ENCODE measurements around the gene GEN1. TPM values are rescaled to one million over a fixed set of nuclear protein-coding genes. Genes with fewer than 3 reads are reported as not detected.

Gene GEN1
- total and polyA plus RNA-seq, 2 of the 4 experiments (the other 2 are of a cell fraction), result 7.9 to 8.3 TPM

DNA sequence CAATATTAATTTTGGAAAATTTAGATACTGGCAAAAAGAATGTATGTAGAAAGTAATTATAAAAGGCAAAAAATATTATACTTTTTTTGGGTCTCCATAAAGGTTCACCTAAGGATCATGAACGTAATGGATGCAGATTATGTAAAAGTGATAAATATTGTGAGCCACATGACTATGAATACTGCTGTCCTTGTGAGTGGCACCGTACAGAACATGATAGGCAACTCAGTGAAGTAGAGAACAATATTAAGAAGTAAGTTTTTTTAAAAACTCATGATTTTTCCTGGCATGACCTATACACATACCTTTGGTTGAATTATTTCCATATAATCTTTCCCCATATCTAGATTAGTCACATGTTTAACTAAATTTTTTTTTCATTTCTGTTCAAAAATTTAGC is 18.6 kb downstream of the GEN1 start:
- Histone ChIP-seq H3K23ac (ENCODE audit: low read depth, low read length) (no peak overlapping the region), H3K36me3 (ENCODE audit: control insufficient read depth, insufficient read depth, low read length) (peaks cover 6% of the 10 kb centered on the region; the same call in 1 of the 2 replicates), H4K20me1 (ENCODE audit: insufficient read depth, low read length) (no peaks in the 10 kb centered on the region), H3K9ac (ENCODE audit: low read depth, low read length) (no peak overlapping the region), H3K27ac (ENCODE audit: insufficient read depth, low read length) (no peak overlapping the region), H4K8ac (ENCODE audit: low read depth in 2 of 2, low read length in 2 of 2) (no peak overlapping the region), H3K27me3 (ENCODE audit: control insufficient read depth, insufficient read depth, low read length) (no peaks in the 10 kb centered on the region), H3K9me3 (ENCODE audit: control insufficient read depth, insufficient read depth, low read length) (no peaks in the 10 kb centered on the region), H2BK5ac (ENCODE audit: low read depth, low read length, poor library complexity, severe bottlenecking) (no peak overlapping the region), H4K5ac (ENCODE audit: low read depth, low read length) (no peak overlapping the region), H3K4me1 (ENCODE audit: control insufficient read depth, insufficient read depth, low read length) (no peaks in the 10 kb centered on the region), H2BK120ac (ENCODE audit: low read depth, low read length) (no peak overlapping the region), H2BK20ac (ENCODE audit: low read depth, low read length) (no peak overlapping the region), H2AK9ac (replicated peaks; ENCODE audit: low read depth, low read length, poor library complexity) (no peak overlapping the region), H3K14ac (replicated peaks; ENCODE audit: low read depth, low read length) (no peak overlapping the region), H2AFZ (replicated peaks; ENCODE audit: low read length, poor library complexity) (no peak overlapping the region), H4K91ac (ENCODE audit: insufficient read depth, low read depth, low read length) (no peak overlapping the region), H3K9me1 (ENCODE audit: insufficient read depth, low read length) (no peaks in the 10 kb centered on the region; the same call in 1 of the 2 replicates), H3K4me2 (ENCODE audit: low read depth, low read length) (no peak overlapping the region), H3K56ac (ENCODE audit: extremely low read depth, insufficient read depth, low read length) (no peak overlapping the region), H3K18ac (ENCODE audit: low read depth, low read length) (no peak overlapping the region), H2BK15ac (ENCODE audit: low read depth, low read length) (no peak overlapping the region), H3K79me1 (ENCODE audit: low read depth in 1 of 2, low read length in 2 of 2) (no peaks in the 10 kb centered on the region), H3K4me3 (ENCODE audit: insufficient read depth, low read depth, low read length) (no peak overlapping the region), H3K4ac (ENCODE audit: low read depth, low read length) (no peak overlapping the region), H2AK5ac (ENCODE audit: low read depth, low read length) (no peak overlapping the region)
- no CpG with 5 or more reads among the region's 2 CpGs for WGBS, 2 experiments (ENCODE audit: extremely low coverage in 2 of 2, insufficient read length in 1 of 2)
- intact Hi-C loops (cut with micrococcal nuclease) (no loop called here), in situ Hi-C loops (cut with MboI; ENCODE audit: low sequenced_read_pairs) (no loop called here), dilution Hi-C loops (cut with HindIII; ENCODE audit: low sequenced_read_pairs, unreplicated experiment) (no loop called here)
- CTCF ChIA-PET, result interaction anchor here (0.8 to 1.3 kb wide), 3 partner anchors 11 to 21 kb away, joined by 3 to 4 read pairs (median 3); partner anchors contain the start of genes GEN1 and SMC6
- DNase-seq (no peak), ATAC-seq (ENCODE audit: low read depth) (no peak)
- no peak for TF ChIP-seq POLR2A (IDR thresholded peaks at IDR 0.05; ENCODE audit: low read depth, low read length)
- no peak for TF ChIP-seq BHLHE40 (IDR thresholded peaks at IDR 0.05; ENCODE audit: low read depth, low read length)
- TF ChIP-seq SMC3 (IDR thresholded peaks at IDR 0.05; ENCODE audit: low read depth, low read length), result no peak
- TF ChIP-seq RCOR1 (IDR thresholded peaks at IDR 0.05; ENCODE audit: insufficient replicate concordance, low read length), result no peak
- BruUV-seq (replicated peaks), result no TSS peak
- POLR2A ChIA-PET (ENCODE audit: unreplicated experiment), result no interaction called here
